Small intestine (tissue), 16 donors: Measurements from ENCODE around the gene KBTBD12. TPM values are rescaled to one million over a fixed set of nuclear protein-coding genes. Genes with fewer than 3 reads are reported as not detected.
"Not testable (repeated sequence)": the region's sequence is repeated elsewhere in the genome, so short reads cannot be mapped to it uniquely, and the experiment has no call there.

ENCODE experiments used
- DNase-seq, 2 donors: peaks; one replicate each; pipeline versions ENCODE4 v3.0.0 to v3.0.0-alpha.2; 2013
- FAIRE-seq: peaks from 2 replicates; lab custom pipeline; 2012; peaks lifted over from hg19 to GRCh38; lab: Jason Lieb, UNC
- H3K27ac ChIP-seq, 3 donors: one replicate each; pipeline ENCODE4 v1.5.1; 2013; ENCODE audit warnings: low read length in 2 of 3, mild to moderate bottlenecking in 2 of 3, control low read depth in 1 of 3, inconsistent platforms in 1 of 3, low read depth in 1 of 3, moderate library complexity in 1 of 3
- H3K27me3 ChIP-seq, 3 donors: one replicate each; pipeline ENCODE4 v1.6.1; 2013; ENCODE audit warnings: low read length in 3 of 3, inconsistent platforms in 1 of 3; ENCODE audit not compliant: control insufficient read depth in 3 of 3, insufficient read depth in 3 of 3
- H3K36me3 ChIP-seq, 3 donors: one replicate each; pipeline ENCODE4 v1.6.1; 2013; ENCODE audit warnings: low read length in 3 of 3, inconsistent platforms in 1 of 3, low read depth in 1 of 3, mild to moderate bottlenecking in 1 of 3, moderate library complexity in 1 of 3; ENCODE audit not compliant: control insufficient read depth in 3 of 3, insufficient read depth in 2 of 3
- H3K4me1 ChIP-seq, 3 donors: one replicate each; pipeline ENCODE4 v1.6.1; 2013; ENCODE audit warnings: low read length in 2 of 3, inconsistent platforms in 1 of 3, low read depth in 1 of 3, mild to moderate bottlenecking in 1 of 3, moderate library complexity in 1 of 3; ENCODE audit not compliant: control insufficient read depth in 3 of 3, insufficient read depth in 2 of 3
- H3K4me3 ChIP-seq, 3 donors: one replicate each; pipeline ENCODE4 v1.5.1; 2013; ENCODE audit warnings: low read length in 3 of 3, control low read depth in 1 of 3, inconsistent platforms in 1 of 3, low read depth in 1 of 3, mild to moderate bottlenecking in 1 of 3, moderate library complexity in 1 of 3
- H3K9me3 ChIP-seq, 2 donors: one replicate each; pipeline ENCODE4 v1.6.1; 2013; ENCODE audit warnings: low read depth in 1 of 2, low read length in 1 of 2; ENCODE audit not compliant: control insufficient read depth in 2 of 2, insufficient read depth in 1 of 2
- WGBS, 3 donors: extraction: QIAGEN DNeasy Blood & Tissue Kit; methylation state at CpG; one replicate each; pipeline ENCODE4 v1.1.7; 2013; 5-methylcytosine and 5-hydroxymethylcytosine counted together
- long read RNA-seq, 10 donors: transcript quantifications; one replicate each; lab custom pipeline, GENCODE V29; 2026
- polyA plus RNA-seq, 4 donors: library from polyadenylated mRNA; stranded (reverse) in 3 of 4; unstranded in 1 of 4; fragments of 200-250 nt in 3 of 4; fragments of 120-200 nt in 1 of 4; gene quantifications; one replicate each; pipeline versions ENCODE4 v1.2.1 to v1.2.3, GENCODE V29; 2013
- donor health status: healthy with polysubstance abuse.
- donor health status: control.
- donor health status: control.
- donor health status: Bipolar disorder and iron deficiency.
- donor health status: healthy.

Gene KBTBD12, protein sequence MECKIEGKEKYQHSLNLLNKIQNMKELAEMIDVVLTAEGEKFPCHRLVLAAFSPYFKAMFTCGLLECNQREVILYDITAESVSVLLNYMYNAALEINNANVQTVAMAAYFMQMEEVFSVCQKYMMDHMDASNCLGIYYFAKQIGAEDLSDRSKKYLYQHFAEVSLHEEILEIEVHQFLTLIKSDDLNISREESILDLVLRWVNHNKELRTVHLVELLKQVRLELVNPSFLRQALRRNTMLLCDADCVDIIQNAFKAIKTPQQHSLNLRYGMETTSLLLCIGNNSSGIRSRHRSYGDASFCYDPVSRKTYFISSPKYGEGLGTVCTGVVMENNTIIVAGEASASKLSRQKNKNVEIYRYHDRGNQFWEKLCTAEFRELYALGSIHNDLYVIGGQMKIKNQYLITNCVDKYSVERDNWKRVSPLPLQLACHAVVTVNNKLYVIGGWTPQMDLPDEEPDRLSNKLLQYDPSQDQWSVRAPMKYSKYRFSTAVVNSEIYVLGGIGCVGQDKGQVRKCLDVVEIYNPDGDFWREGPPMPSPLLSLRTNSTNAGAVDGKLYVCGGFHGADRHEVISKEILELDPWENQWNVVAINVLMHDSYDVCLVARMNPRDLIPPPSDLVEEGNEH
- polyA plus RNA-seq: 1 to 10 TPM in 2 of 4 donors, under 1 TPM in 2; 0.30 to 3.6 (median 1.2) TPM
- long read RNA-seq, donor 1: 0 reads
- long read RNA-seq, donor 2: 0 reads
- long read RNA-seq, donor 3: 0 reads
- long read RNA-seq, donor 4: 0 reads
- long read RNA-seq, donor 5: 0 reads
- long read RNA-seq, donor 6: 0 reads
- long read RNA-seq, donor 7: 0 reads
- long read RNA-seq, donor 8: 0 reads
- long read RNA-seq, donor 9: 0 reads
- long read RNA-seq, donor 10: 0 reads

GRCh38 chr3:127915115-127915936 lies at the start of gene KBTBD12:
KBTBD12 (plus strand) TSS chr3:127915232; CDS start chr3:127923062, 7,830 bp downstream.
- DNase-seq: peak; percentile 25 to 47
- FAIRE-seq: no peak

GRCh38 chr3:127865941-127866340 lies 49.1 kb upstream of the KBTBD12 start:
- Histone ChIP-seq H3K4me3 (no peak overlapping the region), H3K27ac (no peak overlapping the region), H3K9me3 (no peaks in the 10 kb centered on the region), H3K27me3 (peaks cover 0 to 2% (median 0%) of the 10 kb centered on the region in 3 donors), H3K36me3 (no peaks in the 10 kb centered on the region), H3K4me1 (no peaks in the 10 kb centered on the region)
- DNase-seq (no peak), FAIRE-seq (no peak)
- WGBS, 3 donors: 65 to 81% (median 80%) methylated on average over 4 of the region's 4 CpGs

More at GRCh38 chr3:127915115-127915936, at the start of gene KBTBD12:
- no peaks in the 10 kb centered on the region for H3K9me3 ChIP-seq
- no peaks in the 10 kb centered on the region for H3K36me3 ChIP-seq
- H3K4me3 ChIP-seq: peak within 1 kb of the TSS in 2 of 3 donors; percentile 44 to 46
- H3K27ac ChIP-seq: peak within 1 kb of the TSS in 2 of 3 donors; percentile 8 to 30
- WGBS, 3 donors: 24 to 30% (median 28%) methylated on average over 60 to 69 of the region's 69 CpGs
- peaks cover 0 to 4% (median 0%) of the 10 kb centered on the region in 3 donors for H3K27me3 ChIP-seq
- H3K4me1 ChIP-seq: peaks cover 0 to 13% (median 0%) of the 10 kb centered on the region in 3 donors

GRCh38 chr3:127867412-127867811 lies 47.6 kb upstream of the KBTBD12 start:
- no peaks in the 10 kb centered on the region for H3K4me1 ChIP-seq
- FAIRE-seq (no peak), DNase-seq (no peak)
- no peak overlapping the region for H3K27ac ChIP-seq
- H3K36me3 ChIP-seq: no peaks in the 10 kb centered on the region
- no peak overlapping the region for H3K4me3 ChIP-seq
- no peaks in the 10 kb centered on the region for H3K9me3 ChIP-seq
- H3K27me3 ChIP-seq: peaks cover 0 to 2% (median 0%) of the 10 kb centered on the region in 3 donors
- 79 to 92% (median 83%) methylated on average over 2 of the region's 2 CpGs for WGBS, 3 donors

DNA sequence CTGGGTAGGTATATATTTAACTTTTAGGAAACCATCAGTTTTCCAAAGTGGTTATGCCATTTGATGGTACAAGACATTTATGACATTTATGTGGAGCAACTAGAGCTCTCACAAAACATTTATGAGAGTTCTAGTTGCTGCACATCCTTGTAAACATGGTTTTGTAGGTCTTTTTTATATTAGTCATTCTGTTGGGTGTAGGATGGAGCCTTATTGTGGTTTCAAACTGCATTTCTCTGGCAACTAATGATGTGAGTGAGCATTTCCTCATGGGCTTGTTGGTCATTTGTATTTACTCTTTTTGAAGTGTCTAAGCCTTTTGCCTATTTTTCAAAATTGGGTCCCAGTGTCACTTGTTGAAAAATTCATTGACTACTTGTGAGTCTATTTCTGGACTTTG lies 47.0 kb upstream of the KBTBD12 start:
- no peak for FAIRE-seq
- Histone ChIP-seq H3K4me1 (no peaks in the 10 kb centered on the region), H3K4me3 (no peak overlapping the region), H3K36me3 (no peaks in the 10 kb centered on the region), H3K9me3 (no peaks in the 10 kb centered on the region), H3K27me3 (peaks cover 0 to 2% (median 0%) of the 10 kb centered on the region in 3 donors), H3K27ac (no peak overlapping the region)
- DNase-seq: no peak

DNA sequence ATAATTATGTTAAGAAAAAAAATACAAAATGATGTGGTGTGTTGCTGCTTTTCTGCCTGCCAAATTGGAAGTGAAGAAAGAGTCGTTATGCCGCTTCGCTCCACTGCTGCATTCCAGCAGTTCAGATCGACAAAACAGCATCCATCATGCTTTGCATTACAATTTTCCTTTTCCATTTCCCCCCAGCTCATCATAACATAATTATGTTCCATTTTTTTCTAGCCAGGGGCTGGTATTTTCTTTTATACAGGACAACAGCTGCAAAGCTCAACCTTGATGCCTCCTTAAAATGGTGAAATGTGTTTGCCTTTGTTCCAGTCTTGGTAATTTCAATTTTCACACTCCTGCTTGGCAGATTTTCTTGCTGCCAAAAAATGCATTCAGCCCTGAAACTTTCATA lies 44.9 kb upstream of the KBTBD12 start:
- no peak for FAIRE-seq
- H3K27ac ChIP-seq: no peak overlapping the region
- no peaks in the 10 kb centered on the region for H3K9me3 ChIP-seq
- H3K4me1 ChIP-seq: no peaks in the 10 kb centered on the region
- no peak for DNase-seq
- WGBS, 3 donors: 67 to 88% (median 70%) methylated on average over 4 of the region's 4 CpGs
- H3K36me3 ChIP-seq: no peaks in the 10 kb centered on the region
- no peak overlapping the region for H3K4me3 ChIP-seq
- peaks cover 0 to 2% (median 0%) of the 10 kb centered on the region in 3 donors for H3K27me3 ChIP-seq

DNA sequence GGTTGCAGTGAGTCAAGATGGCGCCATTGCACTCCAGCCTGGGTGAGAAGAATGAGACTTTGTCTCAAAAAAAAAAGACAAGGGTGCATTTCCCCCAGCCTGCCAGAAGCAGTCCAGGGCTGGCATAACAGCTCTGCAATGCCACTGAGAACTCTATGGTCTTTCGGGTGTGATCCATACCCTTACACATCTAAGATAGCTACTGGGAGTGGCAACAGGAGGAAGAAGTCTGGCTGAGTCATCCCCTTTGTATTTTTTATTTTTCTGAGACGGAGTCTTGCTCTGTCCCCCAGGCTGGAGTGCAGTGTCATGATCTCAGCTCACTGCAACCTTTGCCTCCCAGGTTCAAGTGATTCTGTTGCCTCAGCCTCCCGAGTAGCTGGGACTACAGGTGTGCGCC lies 40.9 kb upstream of the KBTBD12 start:
- not testable (repeated sequence) for FAIRE-seq

GRCh38 chr3:127881586-127881985 lies 33.4 kb upstream of the KBTBD12 start:
- no peak overlapping the region for H3K27ac ChIP-seq
- no peak for FAIRE-seq
- WGBS, 3 donors: 93 to 97% (median 93%) methylated on average over 3 of the region's 3 CpGs

More for the DNA sequence above, 40.9 kb upstream of the KBTBD12 start:
- H3K27me3 ChIP-seq, H3K9me3 ChIP-seq, DNase-seq, H3K36me3 ChIP-seq, H3K4me1 ChIP-seq, H3K27ac ChIP-seq, H3K4me3 ChIP-seq: not testable (repeated sequence)
- WGBS, 3 donors: 77 to 89% (median 85%) methylated on average over 5 of the region's 5 CpGs

DNA sequence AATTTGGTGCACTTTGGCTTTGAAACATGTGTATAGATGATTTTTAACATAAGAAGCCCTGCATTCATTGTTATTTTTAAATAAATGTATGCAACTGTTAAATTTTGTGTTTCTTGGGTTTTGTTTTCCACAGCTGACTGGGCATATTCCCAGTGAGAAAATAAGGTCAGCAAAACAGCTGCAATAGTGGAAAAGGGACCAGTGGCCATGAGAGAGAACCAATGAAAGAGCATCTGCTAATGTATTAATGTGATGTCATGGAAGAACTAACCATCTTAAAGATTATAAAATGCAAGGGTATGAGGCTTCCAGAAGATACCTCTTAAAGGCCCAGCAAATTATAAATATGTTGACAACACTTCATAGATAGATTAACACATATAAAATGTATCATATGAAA lies 31.0 kb upstream of the KBTBD12 start:
- H3K27ac ChIP-seq: no peak overlapping the region
- no peaks in the 10 kb centered on the region for H3K9me3 ChIP-seq
- H3K4me1 ChIP-seq: no peaks in the 10 kb centered on the region
- no peak overlapping the region for H3K4me3 ChIP-seq
- DNase-seq (no peak), FAIRE-seq (no peak)
- H3K36me3 ChIP-seq: no peaks in the 10 kb centered on the region
- no peaks in the 10 kb centered on the region for H3K27me3 ChIP-seq

More at GRCh38 chr3:127881586-127881985, 33.4 kb upstream of the KBTBD12 start:
- no peak overlapping the region for H3K4me3 ChIP-seq
- no peaks in the 10 kb centered on the region for H3K36me3 ChIP-seq
- H3K27me3 ChIP-seq: no peaks in the 10 kb centered on the region
- no peak for DNase-seq
- H3K9me3 ChIP-seq: no peaks in the 10 kb centered on the region
- no peaks in the 10 kb centered on the region for H3K4me1 ChIP-seq
